HEK293T (cell line): ENCODE measurements around the gene NOL9.

Experiments
- ARNT ChIP-seq: fragments of 450-650 bp; IDR thresholded peaks from 2 replicates; pipeline ENCODE4 v1.6.1; 2017; ENCODE audit warnings: mild to moderate bottlenecking
- BHLHE40 ChIP-seq: fragments of 450-650 bp; IDR thresholded peaks from 2 replicates; pipeline ENCODE4 v1.6.1; 2016; ENCODE audit warnings: mild to moderate bottlenecking, moderate library complexity, borderline replicate concordance
- CTBP1 ChIP-seq: fragments of 450-650 bp; IDR thresholded peaks from 2 replicates; pipeline ENCODE4 v1.6.1; 2016; ENCODE audit warnings: borderline replicate concordance
- ELF4 ChIP-seq: fragments of 450-650 bp; IDR thresholded peaks from 2 replicates; pipeline ENCODE4 v1.6.1; 2017; ENCODE audit warnings: antibody characterized with exemption
- FOXA1 ChIP-seq: fragments of 450-650 bp; IDR thresholded peaks from 2 replicates; pipeline ENCODE4 v1.6.1; 2016; ENCODE audit warnings: mild to moderate bottlenecking
- FOXM1 ChIP-seq: fragments of 450-650 bp; IDR thresholded peaks from 2 replicates; pipeline ENCODE4 v1.6.1; 2017; ENCODE audit warnings: mild to moderate bottlenecking, borderline replicate concordance
- HDGF ChIP-seq: fragments of 450-650 bp; IDR thresholded peaks from 2 replicates; pipeline ENCODE4 v1.6.1; 2017; ENCODE audit warnings: antibody characterized with exemption, borderline replicate concordance
- NFRKB ChIP-seq: fragments of 450-650 bp; IDR thresholded peaks from 2 replicates; pipeline ENCODE4 v1.6.1; 2016; ENCODE audit warnings: mild to moderate bottlenecking, moderate library complexity
- SP1 ChIP-seq: fragments of 450-650 bp; IDR thresholded peaks from 2 replicates; pipeline ENCODE4 v1.6.1; 2017
- SUZ12 ChIP-seq: fragments of 450-650 bp; IDR thresholded peaks from 2 replicates; pipeline ENCODE4 v1.6.1; 2016; ENCODE audit warnings: mild to moderate bottlenecking
- TARDBP ChIP-seq: fragments of 450-650 bp; IDR thresholded peaks from 2 replicates; pipeline ENCODE4 v1.6.1; 2016
- ZNF384 ChIP-seq: fragments of 450-650 bp; IDR thresholded peaks from 2 replicates; pipeline ENCODE4 v1.6.1; 2016
- TF ChIP-seq, protein P1 (sequence below): fragments of 450-650 bp; IDR thresholded peaks from 2 replicates; pipeline ENCODE4 v1.6.1; 2016

DNA sequence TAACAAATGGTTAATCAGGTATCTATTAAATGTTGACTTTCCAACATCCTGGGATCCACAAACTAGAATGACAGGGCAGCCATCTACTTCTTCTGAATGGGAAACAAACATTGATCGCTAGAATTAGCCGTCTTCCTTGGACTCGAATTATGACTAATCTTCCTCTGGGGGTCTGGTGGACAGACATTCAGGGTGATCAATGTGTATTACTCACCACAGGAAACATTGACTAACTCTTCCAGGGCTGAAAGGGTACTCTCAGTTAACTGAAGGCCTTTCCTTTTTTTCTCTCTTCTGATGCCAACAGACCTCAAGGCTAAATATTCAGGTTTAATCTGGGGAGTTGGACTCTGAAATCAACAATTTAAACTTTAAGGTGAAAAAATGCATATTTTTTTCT lies 9.5 kb downstream of the NOL9 start:
- TF ChIP-seq FOXM1 (no peak), TARDBP (no peak), BHLHE40 (no peak), SP1 (no peak), SUZ12 (no peak), FOXA1 (no peak), ARNT (no peak), NFRKB (no peak), HDGF (no peak), ELF4 (no peak), CTBP1 (no peak), ZNF384 (no peak)
- TF ChIP-seq, protein P1, sequence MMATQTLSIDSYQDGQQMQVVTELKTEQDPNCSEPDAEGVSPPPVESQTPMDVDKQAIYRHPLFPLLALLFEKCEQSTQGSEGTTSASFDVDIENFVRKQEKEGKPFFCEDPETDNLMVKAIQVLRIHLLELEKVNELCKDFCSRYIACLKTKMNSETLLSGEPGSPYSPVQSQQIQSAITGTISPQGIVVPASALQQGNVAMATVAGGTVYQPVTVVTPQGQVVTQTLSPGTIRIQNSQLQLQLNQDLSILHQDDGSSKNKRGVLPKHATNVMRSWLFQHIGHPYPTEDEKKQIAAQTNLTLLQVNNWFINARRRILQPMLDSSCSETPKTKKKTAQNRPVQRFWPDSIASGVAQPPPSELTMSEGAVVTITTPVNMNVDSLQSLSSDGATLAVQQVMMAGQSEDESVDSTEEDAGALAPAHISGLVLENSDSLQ, result no peak
